Astrocyte of the hippocampus (primary cell): ENCODE results near the gene PLXNB1.
"Not testable (repeated sequence)": the region's sequence is repeated elsewhere in the genome, so short reads cannot be mapped to it uniquely, and the experiment has no call there.

Experiments
- DNase-seq: peaks from one replicate; pipeline ENCODE4 v3.0.0; 2011; ENCODE audit warnings: low read depth, low spot score

Gene PLXNB1

GRCh38 chr3:48465531-48466378 is 35.9 kb upstream of the PLXNB1 start:
- peak; percentile 100 for DNase-seq

- DNase-seq, result no peak
These were observed 35.3 kb upstream of the PLXNB1 start for GRCh38 chr3:48465237-48465530.

GRCh38 chr3:48464713-48465221 is 34.9 kb upstream of the PLXNB1 start:
- no peak for DNase-seq

GRCh38 chr3:48463703-48464102 is 33.8 kb upstream of the PLXNB1 start:
- no peak for DNase-seq

- DNase-seq, result not testable (repeated sequence)
These were observed 31.9 kb upstream of the PLXNB1 start for GRCh38 chr3:48461767-48462166.

- DNase-seq, result no peak
These were observed 30.6 kb upstream of the PLXNB1 start for GRCh38 chr3:48460517-48460902.

GRCh38 chr3:48459773-48460516 is 30.1 kb upstream of the PLXNB1 start:
- DNase-seq, result peak; percentile 73

GRCh38 chr3:48459331-48459730 is 29.4 kb upstream of the PLXNB1 start:
- no peak for DNase-seq

GRCh38 chr3:48456456-48456855 is 26.6 kb upstream of the PLXNB1 start:
- no peak for DNase-seq

GRCh38 chr3:48451270-48451669 is 21.4 kb upstream of the PLXNB1 start:
- no peak for DNase-seq

- peak; percentile 96 for DNase-seq
These were observed 16.7 kb upstream of the PLXNB1 start, which contains the start of gene ATRIP for GRCh38 chr3:48446425-48447193. Gene ATRIP, plus strand, starts transcription at chr3:48446737. Its CDS starts 109 bp downstream, at chr3:48446846.

- no peak for DNase-seq
These were observed 16.1 kb upstream of the PLXNB1 start for GRCh38 chr3:48446043-48446424.

GRCh38 chr3:48445277-48445882 is 15.5 kb upstream of the PLXNB1 start:
- DNase-seq, result no peak

- no peak for DNase-seq
These were observed 12.1 kb upstream of the PLXNB1 start for GRCh38 chr3:48441940-48442339.

- DNase-seq, result peak; percentile 50
These were observed 10.7 kb upstream of the PLXNB1 start for GRCh38 chr3:48440590-48440958.

GRCh38 chr3:48439820-48440589 is 10.1 kb upstream of the PLXNB1 start, which contains the start of the genes CCDC51 and TMA7:
Gene CCDC51, minus strand, starts transcription at chr3:48440119. Its CDS starts 4,991 bp downstream, at chr3:48435128.
Gene TMA7, plus strand, starts transcription at chr3:48440257. Its CDS starts 40 bp downstream, at chr3:48440297.
- DNase-seq, result peak; percentile 98

GRCh38 chr3:48437812-48438211 is 7.9 kb upstream of the PLXNB1 start:
- no peak for DNase-seq

- no peak for DNase-seq
These were observed 7.0 kb upstream of the PLXNB1 start for GRCh38 chr3:48436855-48437254.

- DNase-seq, result no peak
These were observed 6.5 kb upstream of the PLXNB1 start for GRCh38 chr3:48436477-48436787.

- peak; percentile 93 for DNase-seq
These were observed 6.0 kb upstream of the PLXNB1 start for GRCh38 chr3:48435774-48436476.
